GM23338 (cell line): ENCODE data around the gene MAP4K3. TPM values are rescaled to one million over a fixed set of nuclear protein-coding genes. Genes with fewer than 3 reads are reported as not detected.

ENCODE experiments used
- ATAC-seq: fragments of 200-7000 bp; cut with Tn5 transposase; 3 replicates; pipeline ENCODE4 v1.9.1; 2020
- DNase-seq: peaks from one replicate; pipeline ENCODE4 v3.0.0-alpha.2; 2015; ENCODE audit warnings: low spot score
- H2AFZ ChIP-seq: fragments of 200-600 bp; sonication (generic); 2 replicates; pipeline ENCODE4 v1.8.0; 2016; ENCODE audit warnings: antibody characterized with exemption, mild to moderate bottlenecking, moderate library complexity
- H3F3A ChIP-seq: fragments of 200-600 bp; sonication (generic); replicated peaks from 2 replicates; pipeline ENCODE4 v1.8.0; 2017; ENCODE audit warnings: antibody characterized with exemption, mixed run types, low read depth
- H3K27ac ChIP-seq: fragments of 200-600 bp; sonication (generic); 2 replicates; pipeline ENCODE4 v1.6.1; 2016; ENCODE audit warnings: low read depth
- H3K27me3 ChIP-seq: fragments of 200-600 bp; sonication (generic); 2 replicates; pipeline ENCODE4 v1.8.0; 2016; ENCODE audit warnings: mild to moderate bottlenecking, mixed run types, moderate library complexity; ENCODE audit not compliant: insufficient read depth
- H3K36me3 ChIP-seq: fragments of 200-600 bp; sonication (generic); 2 replicates; pipeline ENCODE4 v1.8.0; 2016; ENCODE audit warnings: mild to moderate bottlenecking; ENCODE audit not compliant: insufficient read depth
- H3K4me1 ChIP-seq: fragments of 200-600 bp; sonication (generic); 2 replicates; pipeline ENCODE4 v1.8.0; 2016; ENCODE audit warnings: mild to moderate bottlenecking, moderate library complexity; ENCODE audit not compliant: insufficient read depth
- H3K4me2 ChIP-seq: fragments of 200-600 bp; sonication (generic); 2 replicates; pipeline ENCODE4 v1.7.1; 2017; ENCODE audit warnings: mixed run types
- H3K4me3 ChIP-seq: fragments of 200-600 bp; sonication (generic); 2 replicates; pipeline ENCODE4 v1.6.1; 2016; ENCODE audit warnings: mixed run types
- H3K79me2 ChIP-seq: fragments of 200-600 bp; sonication (generic); replicated peaks from 2 replicates; pipeline ENCODE4 v1.8.0; 2017; ENCODE audit warnings: mild to moderate bottlenecking; ENCODE audit not compliant: insufficient read depth
- H3K9me2 ChIP-seq: fragments of 200-600 bp; sonication (generic); 2 replicates; pipeline ENCODE4 v1.8.0; 2017; ENCODE audit not compliant: insufficient read depth
- H4K20me1 ChIP-seq: fragments of 200-600 bp; sonication (generic); replicated peaks from 2 replicates; pipeline ENCODE4 v1.8.0; 2017; ENCODE audit warnings: mild to moderate bottlenecking; ENCODE audit not compliant: insufficient read depth
- H3K27ac Mint-ChIP-seq: 2 replicates; pipeline ENCODE4 v1.8.0; 2020; ENCODE audit warnings: inconsistent platforms, mild to moderate bottlenecking, moderate library complexity, mixed read lengths
- H3K27me3 Mint-ChIP-seq: 3 replicates; pipeline ENCODE4 v1.8.0; 2022; ENCODE audit warnings: low read depth, mild to moderate bottlenecking, moderate library complexity, mixed read lengths, inconsistent platforms; ENCODE audit not compliant: insufficient read depth, poor library complexity
- H3K36me3 Mint-ChIP-seq: 3 replicates; pipeline ENCODE4 v1.8.0; 2021; ENCODE audit warnings: low read depth, mild to moderate bottlenecking, inconsistent platforms, moderate library complexity, mixed read lengths
- H3K4me1 Mint-ChIP-seq: 3 replicates; pipeline ENCODE4 v1.8.0; 2020; ENCODE audit warnings: mild to moderate bottlenecking, inconsistent platforms, mixed read lengths
- H3K4me3 Mint-ChIP-seq: 3 replicates; pipeline ENCODE4 v1.8.0; 2021; ENCODE audit warnings: moderate library complexity, mild to moderate bottlenecking, inconsistent platforms, mixed read lengths
- H3K9me3 Mint-ChIP-seq: 3 replicates; pipeline ENCODE4 v1.8.0; 2020; ENCODE audit warnings: moderate library complexity, mild to moderate bottlenecking, inconsistent platforms, mixed read lengths
- CREB1 ChIP-seq: fragments of 250-450 bp; sonication (Bioruptor Pico); IDR thresholded peaks from 2 replicates; pipeline ENCODE4 v1.5.0; 2020; ENCODE audit warnings: low read depth, mild to moderate bottlenecking, moderate library complexity
- EZH2 ChIP-seq: fragments of 200-600 bp; sonication (generic); IDR thresholded peaks from one replicate; pipeline ENCODE4 v1.8.0; 2017; ENCODE audit warnings: antibody characterized with exemption, mild to moderate bottlenecking, low read depth; ENCODE audit not compliant: unreplicated experiment
- EZH2phosphoT487 ChIP-seq: fragments of 200-600 bp; sonication (generic); IDR thresholded peaks from one replicate; pipeline ENCODE4 v1.8.1; 2018; ENCODE audit warnings: antibody characterized with exemption; ENCODE audit not compliant: unreplicated experiment
- JUNB ChIP-seq: IDR thresholded peaks from one replicate; pipeline ENCODE4 v1.6.1; 2016; ENCODE audit warnings: antibody characterized with exemption; ENCODE audit not compliant: unreplicated experiment
- NANOG ChIP-seq: IDR thresholded peaks from 2 replicates; pipeline ENCODE4 v1.6.1; 2016; ENCODE audit warnings: antibody characterized with exemption, borderline replicate concordance
- STAT1 ChIP-seq: IDR thresholded peaks from one replicate; pipeline ENCODE4 v1.6.1; 2016; ENCODE audit warnings: antibody characterized with exemption; ENCODE audit not compliant: unreplicated experiment
- ZNF331 ChIP-seq: fragments of 250-450 bp; sonication (Bioruptor Pico); IDR thresholded peaks from 2 replicates; pipeline ENCODE4 v1.5.0; 2020; ENCODE audit warnings: low read depth, mild to moderate bottlenecking, moderate library complexity
- polyA plus RNA-seq: library from polyadenylated mRNA; unstranded; fragments of >200 nt; fragmentation: Nextera tagmentation; extraction: Ambion mirVana; gene quantifications from 2 replicates; pipeline ENCODE4 v1.2.1, GENCODE V29; 2016
- total RNA-seq: library from RNA; depleted of rRNA; stranded (reverse); fragments of >200 nt; shearing (Covaris generic); gene quantifications from 2 replicates; pipeline ENCODE4 v1.2.3, GENCODE V29; 2014
- TF ChIP-seq, protein P1 (sequence below): IDR thresholded peaks from one replicate; pipeline ENCODE4 v1.6.1; 2018; ENCODE audit warnings: antibody characterized with exemption; ENCODE audit not compliant: unreplicated experiment
- TF ChIP-seq, protein P2 (sequence below): fragments of 250-450 bp; sonication (Bioruptor Pico); IDR thresholded peaks from 2 replicates; pipeline ENCODE4 v1.5.0; 2020; ENCODE audit warnings: mild to moderate bottlenecking, moderate library complexity

Gene MAP4K3
- total and polyA plus RNA-seq, 2 experiments from 2014 or later, result 33.0 to 90.7 TPM

DNA sequence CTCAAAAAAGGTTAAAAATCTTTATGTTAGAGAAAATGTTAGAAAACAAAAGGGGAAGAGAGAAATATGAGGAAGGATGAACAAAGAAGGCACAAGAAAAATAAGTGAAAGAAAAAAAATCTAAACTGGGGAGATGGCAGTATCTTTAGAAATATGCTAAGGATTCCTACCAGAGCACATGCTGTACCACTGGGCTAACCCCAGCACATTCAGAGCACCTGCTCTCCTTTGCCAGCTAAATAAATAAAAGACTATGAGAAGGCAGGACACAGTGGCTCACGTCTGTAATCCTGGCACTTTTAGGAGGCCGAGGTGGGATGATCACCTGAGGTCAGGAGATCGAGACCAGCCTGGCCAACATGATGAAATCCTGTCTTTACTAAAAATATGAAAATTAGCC lies 101.2 kb downstream of the MAP4K3 start:
- H3K4me2 ChIP-seq, result no peak overlapping the region
- no peaks in the 10 kb centered on the region; the same call in 1 of the 2 replicates for H3K36me3 ChIP-seq
- H3F3A ChIP-seq, result no peaks in the 10 kb centered on the region
- H3K4me3 Mint-ChIP-seq, result no peak overlapping the region
- no peaks in the 10 kb centered on the region for H4K20me1 ChIP-seq
- no peaks in the 10 kb centered on the region for H3K27me3 Mint-ChIP-seq
- peaks cover 22% of the 10 kb centered on the region for H3K79me2 ChIP-seq
- TF ChIP-seq, protein P1, sequence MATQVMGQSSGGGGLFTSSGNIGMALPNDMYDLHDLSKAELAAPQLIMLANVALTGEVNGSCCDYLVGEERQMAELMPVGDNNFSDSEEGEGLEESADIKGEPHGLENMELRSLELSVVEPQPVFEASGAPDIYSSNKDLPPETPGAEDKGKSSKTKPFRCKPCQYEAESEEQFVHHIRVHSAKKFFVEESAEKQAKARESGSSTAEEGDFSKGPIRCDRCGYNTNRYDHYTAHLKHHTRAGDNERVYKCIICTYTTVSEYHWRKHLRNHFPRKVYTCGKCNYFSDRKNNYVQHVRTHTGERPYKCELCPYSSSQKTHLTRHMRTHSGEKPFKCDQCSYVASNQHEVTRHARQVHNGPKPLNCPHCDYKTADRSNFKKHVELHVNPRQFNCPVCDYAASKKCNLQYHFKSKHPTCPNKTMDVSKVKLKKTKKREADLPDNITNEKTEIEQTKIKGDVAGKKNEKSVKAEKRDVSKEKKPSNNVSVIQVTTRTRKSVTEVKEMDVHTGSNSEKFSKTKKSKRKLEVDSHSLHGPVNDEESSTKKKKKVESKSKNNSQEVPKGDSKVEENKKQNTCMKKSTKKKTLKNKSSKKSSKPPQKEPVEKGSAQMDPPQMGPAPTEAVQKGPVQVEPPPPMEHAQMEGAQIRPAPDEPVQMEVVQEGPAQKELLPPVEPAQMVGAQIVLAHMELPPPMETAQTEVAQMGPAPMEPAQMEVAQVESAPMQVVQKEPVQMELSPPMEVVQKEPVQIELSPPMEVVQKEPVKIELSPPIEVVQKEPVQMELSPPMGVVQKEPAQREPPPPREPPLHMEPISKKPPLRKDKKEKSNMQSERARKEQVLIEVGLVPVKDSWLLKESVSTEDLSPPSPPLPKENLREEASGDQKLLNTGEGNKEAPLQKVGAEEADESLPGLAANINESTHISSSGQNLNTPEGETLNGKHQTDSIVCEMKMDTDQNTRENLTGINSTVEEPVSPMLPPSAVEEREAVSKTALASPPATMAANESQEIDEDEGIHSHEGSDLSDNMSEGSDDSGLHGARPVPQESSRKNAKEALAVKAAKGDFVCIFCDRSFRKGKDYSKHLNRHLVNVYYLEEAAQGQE, result no peak
- TF ChIP-seq STAT1, result no peak
- no peak for TF ChIP-seq EZH2
- TF ChIP-seq EZH2phosphoT487, result no peak
- TF ChIP-seq CREB1 (CRISPR knock-in tag), result no peak
- no peak for TF ChIP-seq JUNB
- TF ChIP-seq ZNF331, result no peak
- no peaks in the 10 kb centered on the region for H3K9me2 ChIP-seq
- H2AFZ ChIP-seq, result no peak overlapping the region
- H3K4me1 ChIP-seq, result peaks cover 5% of the 10 kb centered on the region
- H3K4me1 Mint-ChIP-seq, result peaks cover 13% of the 10 kb centered on the region
- no peaks in the 10 kb centered on the region for H3K9me3 Mint-ChIP-seq
- no peak overlapping the region for H3K27ac Mint-ChIP-seq
- no peak for DNase-seq
- H3K27me3 ChIP-seq, result no peaks in the 10 kb centered on the region
- H3K4me3 ChIP-seq, result no peak overlapping the region
- H3K36me3 Mint-ChIP-seq, result no peaks in the 10 kb centered on the region; the same call in 2 of the 3 replicates
- no peak overlapping the region for H3K27ac ChIP-seq
- no peak for ATAC-seq

DNA sequence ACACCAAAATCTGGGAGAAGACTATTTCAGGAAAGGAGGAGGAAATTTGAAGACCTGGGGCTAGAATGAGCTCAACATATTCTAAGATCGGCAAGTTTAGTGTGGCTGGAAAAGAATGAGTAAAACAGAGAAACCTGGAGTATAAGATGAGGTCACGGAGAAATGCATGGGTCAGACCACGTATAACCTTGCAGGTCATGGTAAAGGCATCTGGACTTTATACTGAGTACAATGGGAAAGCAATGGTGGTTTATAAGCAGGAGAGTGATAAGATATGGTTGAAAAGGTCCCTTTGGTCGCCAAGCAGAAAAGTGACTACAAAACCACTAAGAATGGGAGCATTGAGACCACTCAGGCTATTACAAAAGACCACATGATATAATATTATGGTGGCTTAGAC lies 102.1 kb downstream of the MAP4K3 start:
- DNase-seq (no peak), ATAC-seq (no peak)
- Mint-ChIP-seq H3K9me3 (no peaks in the 10 kb centered on the region), H3K4me3 (no peak overlapping the region), H3K4me1 (peaks cover 13% of the 10 kb centered on the region), H3K27ac (no peak overlapping the region; the same call in 1 of the 2 replicates), H3K36me3 (peaks cover 4% of the 10 kb centered on the region; the same call in 1 of the 3 replicates), H3K27me3 (no peaks in the 10 kb centered on the region)
- Histone ChIP-seq H3K4me2 (no peak overlapping the region), H3K79me2 (peaks cover 13% of the 10 kb centered on the region; the same call in 1 of the 2 replicates), H3F3A (no peaks in the 10 kb centered on the region), H3K36me3 (no peaks in the 10 kb centered on the region; the same call in 1 of the 2 replicates), H4K20me1 (no peaks in the 10 kb centered on the region; the same call in 1 of the 2 replicates), H3K9me2 (no peaks in the 10 kb centered on the region), H3K4me1 (peaks cover 5% of the 10 kb centered on the region), H3K4me3 (no peak overlapping the region), H2AFZ (no peak overlapping the region), H3K27me3 (no peaks in the 10 kb centered on the region), H3K27ac (no peak overlapping the region)
- TF ChIP-seq ZNF331 (no peak), NANOG (no peak), EZH2 (no peak), STAT1 (no peak)
- TF ChIP-seq, protein P2, sequence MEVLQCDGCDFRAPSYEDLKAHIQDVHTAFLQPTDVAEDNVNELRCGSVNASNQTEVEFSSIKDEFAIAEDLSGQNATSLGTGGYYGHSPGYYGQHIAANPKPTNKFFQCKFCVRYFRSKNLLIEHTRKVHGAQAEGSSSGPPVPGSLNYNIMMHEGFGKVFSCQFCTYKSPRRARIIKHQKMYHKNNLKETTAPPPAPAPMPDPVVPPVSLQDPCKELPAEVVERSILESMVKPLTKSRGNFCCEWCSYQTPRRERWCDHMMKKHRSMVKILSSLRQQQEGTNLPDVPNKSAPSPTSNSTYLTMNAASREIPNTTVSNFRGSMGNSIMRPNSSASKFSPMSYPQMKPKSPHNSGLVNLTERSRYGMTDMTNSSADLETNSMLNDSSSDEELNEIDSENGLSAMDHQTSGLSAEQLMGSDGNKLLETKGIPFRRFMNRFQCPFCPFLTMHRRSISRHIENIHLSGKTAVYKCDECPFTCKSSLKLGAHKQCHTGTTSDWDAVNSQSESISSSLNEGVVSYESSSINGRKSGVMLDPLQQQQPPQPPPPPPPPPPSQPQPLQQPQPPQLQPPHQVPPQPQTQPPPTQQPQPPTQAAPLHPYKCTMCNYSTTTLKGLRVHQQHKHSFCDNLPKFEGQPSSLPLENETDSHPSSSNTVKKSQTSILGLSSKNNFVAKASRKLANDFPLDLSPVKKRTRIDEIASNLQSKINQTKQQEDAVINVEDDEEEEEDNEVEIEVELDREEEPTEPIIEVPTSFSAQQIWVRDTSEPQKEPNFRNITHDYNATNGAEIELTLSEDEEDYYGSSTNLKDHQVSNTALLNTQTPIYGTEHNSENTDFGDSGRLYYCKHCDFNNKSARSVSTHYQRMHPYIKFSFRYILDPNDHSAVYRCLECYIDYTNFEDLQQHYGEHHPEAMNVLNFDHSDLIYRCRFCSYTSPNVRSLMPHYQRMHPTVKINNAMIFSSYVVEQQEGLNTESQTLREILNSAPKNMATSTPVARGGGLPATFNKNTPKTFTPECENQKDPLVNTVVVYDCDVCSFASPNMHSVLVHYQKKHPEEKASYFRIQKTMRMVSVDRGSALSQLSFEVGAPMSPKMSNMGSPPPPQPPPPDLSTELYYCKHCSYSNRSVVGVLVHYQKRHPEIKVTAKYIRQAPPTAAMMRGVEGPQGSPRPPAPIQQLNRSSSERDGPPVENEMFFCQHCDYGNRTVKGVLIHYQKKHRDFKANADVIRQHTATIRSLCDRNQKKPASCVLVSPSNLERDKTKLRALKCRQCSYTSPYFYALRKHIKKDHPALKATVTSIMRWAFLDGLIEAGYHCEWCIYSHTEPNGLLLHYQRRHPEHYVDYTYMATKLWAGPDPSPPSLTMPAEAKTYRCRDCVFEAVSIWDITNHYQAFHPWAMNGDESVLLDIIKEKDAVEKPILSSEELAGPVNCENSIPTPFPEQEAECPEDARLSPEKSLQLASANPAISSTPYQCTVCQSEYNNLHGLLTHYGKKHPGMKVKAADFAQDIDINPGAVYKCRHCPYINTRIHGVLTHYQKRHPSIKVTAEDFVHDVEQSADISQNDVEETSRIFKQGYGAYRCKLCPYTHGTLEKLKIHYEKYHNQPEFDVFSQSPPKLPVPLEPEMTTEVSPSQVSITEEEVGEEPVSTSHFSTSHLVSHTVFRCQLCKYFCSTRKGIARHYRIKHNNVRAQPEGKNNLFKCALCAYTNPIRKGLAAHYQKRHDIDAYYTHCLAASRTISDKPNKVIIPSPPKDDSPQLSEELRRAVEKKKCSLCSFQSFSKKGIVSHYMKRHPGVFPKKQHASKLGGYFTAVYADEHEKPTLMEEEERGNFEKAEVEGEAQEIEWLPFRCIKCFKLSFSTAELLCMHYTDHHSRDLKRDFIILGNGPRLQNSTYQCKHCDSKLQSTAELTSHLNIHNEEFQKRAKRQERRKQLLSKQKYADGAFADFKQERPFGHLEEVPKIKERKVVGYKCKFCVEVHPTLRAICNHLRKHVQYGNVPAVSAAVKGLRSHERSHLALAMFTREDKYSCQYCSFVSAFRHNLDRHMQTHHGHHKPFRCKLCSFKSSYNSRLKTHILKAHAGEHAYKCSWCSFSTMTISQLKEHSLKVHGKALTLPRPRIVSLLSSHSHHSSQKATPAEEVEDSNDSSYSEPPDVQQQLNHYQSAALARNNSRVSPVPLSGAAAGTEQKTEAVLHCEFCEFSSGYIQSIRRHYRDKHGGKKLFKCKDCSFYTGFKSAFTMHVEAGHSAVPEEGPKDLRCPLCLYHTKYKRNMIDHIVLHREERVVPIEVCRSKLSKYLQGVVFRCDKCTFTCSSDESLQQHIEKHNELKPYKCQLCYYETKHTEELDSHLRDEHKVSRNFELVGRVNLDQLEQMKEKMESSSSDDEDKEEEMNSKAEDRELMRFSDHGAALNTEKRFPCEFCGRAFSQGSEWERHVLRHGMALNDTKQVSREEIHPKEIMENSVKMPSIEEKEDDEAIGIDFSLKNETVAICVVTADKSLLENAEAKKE, result no peak
